Mesodermal cell (in vitro differentiated cells): ENCODE results near the gene UMODL1.

ENCODE experiments used
- H3K27ac ChIP-seq: 2 replicates; pipeline ENCODE4 v1.7.0; 2013; ENCODE audit warnings: mild to moderate bottlenecking, low read depth, low read length, moderate library complexity; ENCODE audit not compliant: severe bottlenecking
- H3K36me3 ChIP-seq: 2 replicates; pipeline ENCODE4 v1.7.1; 2013; ENCODE audit warnings: mild to moderate bottlenecking, low read length, moderate library complexity; ENCODE audit not compliant: control insufficient read depth, insufficient read depth
- H3K4me1 ChIP-seq: one replicate; pipeline ENCODE4 v1.7.1; 2013; ENCODE audit warnings: mild to moderate bottlenecking, low read length; ENCODE audit not compliant: insufficient read depth, control insufficient read depth, poor library complexity, severe bottlenecking
- H3K4me3 ChIP-seq: 2 replicates; pipeline ENCODE4 v1.7.0; 2013; ENCODE audit warnings: low read length, control low read depth, mild to moderate bottlenecking; ENCODE audit not compliant: insufficient read depth, poor library complexity, severe bottlenecking; ENCODE audit errors: extremely low read depth
- H3K9me3 ChIP-seq: 2 replicates; pipeline ENCODE4 v1.7.1; 2013; ENCODE audit warnings: mild to moderate bottlenecking, low read length, moderate library complexity; ENCODE audit not compliant: control insufficient read depth
- WGBS, 2 experiments: methylation state at CpG; one replicate each; pipeline ENCODE4 v1.1.5; 2013; ENCODE audit warnings: missing lambda C conversion rate in 2 of 2; ENCODE audit not compliant: insufficient coverage in 2 of 2; 5-methylcytosine and 5-hydroxymethylcytosine counted together

The UMODL1 gene

GRCh38 chr21:42039470-42039901 is 31.6 kb upstream of the UMODL1 start:
- Histone ChIP-seq H3K36me3 (no peaks in the 10 kb centered on the region), H3K27ac (peak overlapping the region; percentile 88), H3K4me3 (no peak overlapping the region), H3K9me3 (no peaks in the 10 kb centered on the region), H3K4me1 (peaks cover 24% of the 10 kb centered on the region)
- 86 to 93% methylated on average over 2 to 4 of the region's 5 CpGs for WGBS, 2 experiments

GRCh38 chr21:42039911-42040351 is 31.2 kb upstream of the UMODL1 start:
- peak overlapping the region; percentile 88 for H3K27ac ChIP-seq

GRCh38 chr21:42040411-42041180 is 30.5 kb upstream of the UMODL1 start:
- Histone ChIP-seq H3K36me3 (no peaks in the 10 kb centered on the region), H3K27ac (peak overlapping the region; percentile 88)
- 89 to 90% methylated on average over 13 to 14 of the region's 18 CpGs for WGBS, 2 experiments

More at GRCh38 chr21:42039911-42040351, 31.2 kb upstream of the UMODL1 start:
- Histone ChIP-seq H3K4me1 (peaks cover 24% of the 10 kb centered on the region), H3K9me3 (no peaks in the 10 kb centered on the region), H3K4me3 (no peak overlapping the region), H3K36me3 (no peaks in the 10 kb centered on the region)
- WGBS, 2 experiments = 68 to 77% methylated on average over 9 to 12 of the region's 12 CpGs

GRCh38 chr21:42041246-42041645 is 29.9 kb upstream of the UMODL1 start:
- H3K27ac ChIP-seq = peak overlapping the region; percentile 88
- no peak overlapping the region for H3K4me3 ChIP-seq
- H3K4me1 ChIP-seq = peaks cover 24% of the 10 kb centered on the region
- no peaks in the 10 kb centered on the region for H3K9me3 ChIP-seq
- 96 to 100% methylated on average over 5 to 7 of the region's 7 CpGs for WGBS, 2 experiments
- H3K36me3 ChIP-seq = no peaks in the 10 kb centered on the region

More at GRCh38 chr21:42040411-42041180, 30.5 kb upstream of the UMODL1 start:
- no peak overlapping the region for H3K4me3 ChIP-seq
- peaks cover 24% of the 10 kb centered on the region for H3K4me1 ChIP-seq
- no peaks in the 10 kb centered on the region for H3K9me3 ChIP-seq

GRCh38 chr21:42041711-42042110 is 29.4 kb upstream of the UMODL1 start:
- 80 to 83% methylated on average over 1 to 4 of the region's 4 CpGs for WGBS, 2 experiments
- H3K27ac ChIP-seq = no peak overlapping the region
- no peak overlapping the region for H3K4me3 ChIP-seq

GRCh38 chr21:42042651-42043050 is 28.5 kb upstream of the UMODL1 start:
- Histone ChIP-seq H3K36me3 (no peaks in the 10 kb centered on the region), H3K4me1 (peaks cover 24% of the 10 kb centered on the region), H3K27ac (no peak overlapping the region), H3K4me3 (no peak overlapping the region), H3K9me3 (no peaks in the 10 kb centered on the region)
- 81 to 100% methylated on average over 4 of the region's 9 CpGs for WGBS, 2 experiments

More at GRCh38 chr21:42041711-42042110, 29.4 kb upstream of the UMODL1 start:
- H3K9me3 ChIP-seq = no peaks in the 10 kb centered on the region
- H3K4me1 ChIP-seq = peaks cover 24% of the 10 kb centered on the region
- no peaks in the 10 kb centered on the region for H3K36me3 ChIP-seq

GRCh38 chr21:42043201-42043895 is 27.8 kb upstream of the UMODL1 start:
- Histone ChIP-seq H3K9me3 (no peaks in the 10 kb centered on the region), H3K4me1 (peaks cover 24% of the 10 kb centered on the region), H3K36me3 (no peaks in the 10 kb centered on the region), H3K27ac (no peak overlapping the region), H3K4me3 (no peak overlapping the region)
- WGBS, 2 experiments = 87 to 90% methylated on average over 11 to 13 of the region's 16 CpGs

- no peak overlapping the region for H3K27ac ChIP-seq
- WGBS, 2 experiments = 92 to 95% methylated on average over 16 to 17 of the region's 17 CpGs
- H3K4me1 ChIP-seq = peaks cover 24% of the 10 kb centered on the region
- no peaks in the 10 kb centered on the region for H3K9me3 ChIP-seq
- H3K4me3 ChIP-seq = no peak overlapping the region
- no peaks in the 10 kb centered on the region for H3K36me3 ChIP-seq
Measured at GRCh38 chr21:42043961-42044360, 27.2 kb upstream of the UMODL1 start.

GRCh38 chr21:42044871-42045495 is 26.1 kb upstream of the UMODL1 start:
- Histone ChIP-seq H3K27ac (no peak overlapping the region), H3K4me1 (peaks cover 17% of the 10 kb centered on the region), H3K36me3 (no peaks in the 10 kb centered on the region), H3K4me3 (no peak overlapping the region), H3K9me3 (no peaks in the 10 kb centered on the region)
- WGBS, 2 experiments = 81 to 95% methylated on average over 3 to 4 of the region's 7 CpGs

- Histone ChIP-seq H3K4me1 (no peaks in the 10 kb centered on the region), H3K9me3 (no peaks in the 10 kb centered on the region), H3K4me3 (no peak overlapping the region), H3K27ac (no peak overlapping the region), H3K36me3 (no peaks in the 10 kb centered on the region)
- 88% methylated on average over 12 to 14 of the region's 19 CpGs for WGBS, 2 experiments
Measured at GRCh38 chr21:42047821-42048613, 23.1 kb upstream of the UMODL1 start.
